GM18499 (cell line): Measurements from ENCODE around the gene CTNNA3.
"Not testable (repeated sequence)": the region's sequence is repeated elsewhere in the genome, so short reads cannot be mapped to it uniquely, and the experiment has no call there.

ENCODE experiments used
- ATAC-seq: cut with Tn5 transposase; IDR thresholded peaks from one replicate; pipeline ENCODE4 v1.9.1; 2021; ENCODE audit warnings: moderate number of reproducible peaks; ENCODE audit not compliant: insufficient read depth, unreplicated experiment

The CTNNA3 gene

DNA sequence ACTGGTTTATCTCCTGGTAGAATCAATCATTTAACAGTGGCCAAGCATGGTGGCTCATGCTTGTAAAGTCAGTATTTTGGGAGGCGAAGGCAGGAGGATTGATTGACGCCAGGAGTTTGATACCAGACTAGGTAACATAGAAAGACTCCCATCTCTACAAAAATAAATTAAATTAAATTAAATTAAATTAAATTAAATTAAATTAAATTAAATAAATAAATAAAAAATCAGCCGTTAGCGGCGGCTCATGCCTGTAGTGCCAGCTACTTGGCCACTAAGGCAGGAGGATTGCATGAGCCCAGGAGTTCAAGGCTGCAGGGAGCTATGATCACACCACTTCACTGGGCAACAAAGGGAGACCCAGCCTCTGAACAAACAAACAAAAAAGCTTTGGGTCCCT is 427.8 kb downstream of the CTNNA3 start:
- no peak for ATAC-seq

DNA sequence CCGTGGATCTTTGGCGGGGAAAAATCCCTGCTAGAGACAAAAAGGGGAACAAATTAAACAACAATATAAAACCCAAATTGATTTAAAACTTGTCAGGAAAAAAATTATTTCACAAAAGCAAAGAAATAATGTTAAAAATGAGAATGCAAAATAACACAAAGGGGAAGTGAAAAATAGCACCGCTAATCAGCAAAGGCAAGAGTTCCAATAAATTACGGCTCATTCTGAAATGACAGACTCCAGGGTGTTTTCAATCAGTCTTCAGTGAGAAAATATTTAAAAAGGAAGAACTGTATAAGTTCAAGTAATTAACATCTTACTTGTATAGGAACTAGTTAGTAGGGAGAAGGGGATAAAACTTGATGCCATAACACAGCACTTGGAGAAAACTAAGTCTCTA is 433.3 kb downstream of the CTNNA3 start:
- no peak for ATAC-seq

DNA sequence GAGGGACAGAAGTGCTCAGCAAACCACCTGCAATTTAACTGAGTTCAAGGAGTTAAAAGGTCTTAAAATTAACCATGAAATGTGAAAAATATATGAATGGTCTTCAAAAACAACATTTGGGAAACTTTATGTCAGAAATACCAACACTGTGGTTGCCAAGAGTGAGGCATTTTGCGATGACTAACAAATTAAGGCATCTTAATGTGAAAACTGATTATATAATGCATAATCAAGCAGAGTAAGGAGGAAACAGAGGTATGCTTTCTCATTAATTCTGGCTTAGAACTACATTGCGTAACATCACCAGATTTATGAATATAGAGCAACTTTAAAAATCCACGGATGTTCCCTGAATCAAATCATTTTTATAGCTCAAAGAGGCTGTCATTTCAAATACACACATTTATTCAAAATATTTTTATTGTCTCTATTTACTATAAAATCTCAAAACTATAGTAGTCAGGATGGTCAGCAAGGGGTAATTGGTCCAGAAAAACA is 434.6 kb downstream of the CTNNA3 start:
- ATAC-seq = no peak

DNA sequence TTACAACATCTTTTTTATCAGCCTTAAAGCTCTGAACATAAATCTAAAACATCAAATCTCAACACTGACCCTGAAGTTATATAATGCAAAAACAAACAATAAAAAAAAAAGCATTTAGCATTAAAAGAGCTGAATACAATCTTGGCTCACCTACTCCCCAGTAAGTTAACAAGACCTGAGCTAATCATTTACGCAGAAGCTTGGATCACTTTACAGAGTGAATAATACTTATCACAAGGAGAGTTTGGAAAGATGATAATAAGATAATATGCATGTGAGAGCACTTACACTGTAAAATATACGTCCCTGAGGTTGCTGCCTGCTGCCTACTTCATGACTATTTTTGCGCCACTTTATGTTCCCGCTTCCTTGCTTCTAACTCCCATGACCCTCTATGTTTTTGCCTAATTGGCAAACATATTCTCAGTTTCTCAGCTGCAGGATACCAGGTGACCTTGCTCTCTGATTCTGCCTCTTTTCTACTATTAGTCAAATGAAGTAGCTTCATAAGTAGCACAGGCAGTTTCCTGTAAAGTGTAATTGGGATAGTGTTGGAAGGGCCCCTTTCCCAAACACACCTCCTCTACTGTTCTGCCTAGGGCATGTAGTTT is 436.6 kb downstream of the CTNNA3 start:
- no peak for ATAC-seq

DNA sequence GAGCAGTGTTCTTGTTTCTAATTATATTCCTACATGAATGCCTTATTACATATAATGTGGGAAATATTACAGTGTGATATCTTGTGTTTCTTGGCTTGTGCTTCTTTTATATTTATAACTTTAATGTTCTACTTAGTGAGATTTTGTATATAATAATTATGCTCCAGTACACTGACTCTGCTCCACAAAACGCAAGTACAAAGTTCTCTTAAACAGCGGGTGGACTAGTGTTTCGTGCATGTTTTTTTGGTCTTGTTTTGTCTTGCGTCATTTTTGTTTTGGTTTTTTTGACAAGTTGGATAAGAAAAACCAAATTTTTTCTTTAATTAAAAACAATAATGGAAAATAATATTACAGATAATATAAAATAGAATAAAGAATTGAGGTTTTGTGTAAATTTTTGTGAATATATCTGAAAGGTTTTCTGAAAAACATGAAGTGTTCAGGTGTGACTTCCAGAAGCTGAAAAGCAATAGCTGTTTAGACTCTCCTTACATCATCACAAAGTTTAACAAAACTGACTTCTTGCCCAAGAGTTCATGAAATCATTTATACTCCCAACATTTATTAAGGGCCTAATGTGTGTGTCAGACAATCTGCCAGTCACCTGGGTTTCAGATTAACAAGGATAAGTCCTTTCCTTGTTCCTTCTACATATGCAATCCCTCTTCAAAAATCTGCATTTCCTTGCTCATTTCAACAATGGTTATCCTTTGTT is 438.4 kb downstream of the CTNNA3 start:
- ATAC-seq = no peak

DNA sequence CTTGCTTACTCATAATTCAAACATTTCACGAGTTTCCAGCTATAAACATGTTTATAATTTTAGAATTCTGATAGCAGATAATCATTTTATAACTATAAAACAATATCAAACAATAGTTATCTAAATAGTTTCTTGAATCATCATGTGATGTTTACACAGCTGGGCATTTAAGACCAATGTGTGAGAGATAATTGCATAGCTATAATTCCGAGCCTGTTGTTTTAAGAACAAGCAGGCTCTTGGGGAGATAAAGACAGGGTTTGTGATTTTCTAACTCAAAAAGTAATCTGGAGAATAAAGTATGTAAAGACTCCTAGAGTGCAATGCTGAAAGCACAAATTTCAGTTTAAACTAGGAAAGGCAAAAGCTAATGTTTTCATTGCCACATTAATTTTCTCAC is 439.0 kb downstream of the CTNNA3 start:
- ATAC-seq = no peak

DNA sequence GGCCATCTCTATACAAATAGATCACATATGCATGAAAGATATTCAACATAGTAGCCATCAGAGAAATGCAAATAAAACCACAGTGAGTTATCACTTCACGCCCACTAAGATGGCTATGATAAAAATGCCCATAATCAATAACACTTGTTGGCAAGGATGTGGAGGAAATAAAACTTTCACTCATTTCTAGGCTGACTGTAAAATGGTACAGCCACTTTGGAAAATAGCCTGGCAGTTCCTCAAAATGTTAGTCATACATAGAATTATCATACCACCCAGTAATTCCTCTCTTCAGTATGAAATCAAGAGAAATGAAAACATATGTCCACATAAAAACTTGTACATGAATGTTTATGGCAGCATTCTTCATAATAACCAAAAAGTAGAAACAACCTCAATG is 445.3 kb downstream of the CTNNA3 start:
- ATAC-seq = no peak

DNA sequence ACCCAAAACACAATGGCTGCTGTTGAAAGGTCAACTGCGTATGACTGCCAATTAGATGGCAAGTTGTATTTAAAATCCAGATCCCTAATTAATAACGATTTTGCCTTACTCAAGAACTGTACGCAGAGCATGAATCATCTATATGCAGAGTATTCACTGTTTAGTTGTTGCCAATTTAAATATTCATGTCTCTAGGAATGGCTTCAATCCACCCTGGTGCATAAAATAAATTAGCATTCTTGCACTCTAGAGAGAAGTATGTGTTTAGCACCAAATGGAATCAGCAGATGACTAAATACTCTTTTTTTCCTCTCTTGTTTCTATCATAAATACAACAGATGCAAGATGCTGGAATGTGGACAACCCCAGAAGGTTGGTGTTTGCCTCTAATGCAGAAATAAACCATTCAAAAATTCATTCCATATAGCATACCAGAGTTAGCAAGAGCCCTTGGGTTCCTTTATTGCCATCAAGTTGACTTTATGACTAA is 449.9 kb downstream of the CTNNA3 start:
- no peak for ATAC-seq

DNA sequence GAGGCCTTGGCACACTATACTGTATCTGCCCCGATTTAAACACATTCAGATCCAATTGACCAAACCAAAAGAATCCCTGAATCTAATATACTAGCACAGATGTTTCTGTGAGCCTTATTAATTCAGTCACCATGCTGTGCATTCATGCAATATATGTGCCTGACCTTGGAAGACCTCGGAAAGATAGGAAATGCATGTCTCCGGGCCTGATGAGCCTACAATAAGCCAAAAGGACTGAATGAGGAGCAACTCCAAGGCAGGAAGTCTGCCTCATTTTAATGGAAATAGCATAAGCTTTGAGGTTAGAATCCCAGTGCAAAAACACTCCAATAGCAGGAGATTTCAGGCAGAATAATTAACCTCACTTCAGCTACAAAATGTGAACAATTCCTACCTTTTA is 453.5 kb downstream of the CTNNA3 start:
- ATAC-seq = no peak

DNA sequence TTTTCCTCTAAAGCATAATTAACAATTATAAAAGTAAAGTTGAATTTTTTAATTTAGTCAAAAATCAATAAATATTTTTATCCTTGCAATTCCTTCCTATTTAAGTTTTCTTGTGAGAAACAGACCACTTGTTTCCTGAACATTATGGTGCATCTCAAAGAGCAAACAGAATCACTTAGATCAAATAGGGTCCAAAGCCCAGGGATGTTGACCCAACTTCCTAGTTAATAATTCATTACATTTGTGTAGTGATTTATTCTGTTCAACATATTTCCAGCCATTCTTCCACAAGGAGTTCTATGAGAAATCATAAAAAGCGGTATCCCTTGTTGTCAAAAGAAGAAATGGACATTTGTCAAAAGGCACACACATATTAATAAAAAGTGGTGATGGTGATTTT is 454.5 kb downstream of the CTNNA3 start:
- no peak for ATAC-seq

DNA sequence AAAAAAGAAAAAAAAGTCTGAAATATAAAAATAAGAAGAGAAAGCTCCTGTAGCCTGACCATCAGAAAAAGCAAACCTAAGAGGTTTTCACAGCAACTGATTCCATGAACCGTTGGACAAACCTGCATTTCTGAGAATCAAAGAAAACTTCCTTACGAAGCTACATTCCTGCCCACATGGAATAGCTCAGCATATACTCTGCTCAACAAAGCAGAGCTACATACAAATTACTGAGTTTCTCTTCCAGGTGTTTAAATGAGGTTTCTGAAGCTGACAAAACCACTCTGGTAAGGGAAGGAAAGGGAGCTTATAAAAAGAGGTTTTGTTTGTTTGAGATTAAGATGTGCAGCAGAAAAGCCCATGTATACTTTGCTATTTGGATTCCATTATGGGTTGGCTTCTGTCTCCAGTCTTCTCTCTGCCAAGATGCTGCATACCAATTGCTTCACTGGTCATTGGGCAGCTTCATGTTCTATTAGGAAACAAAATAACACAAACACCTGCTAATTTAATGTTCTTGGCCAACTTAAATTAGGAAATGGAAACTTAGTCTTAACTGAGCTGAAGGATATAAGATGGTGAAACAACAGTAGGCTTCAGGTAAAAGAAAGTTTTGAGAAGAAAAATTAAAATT is 456.0 kb downstream of the CTNNA3 start:
- no peak for ATAC-seq

DNA sequence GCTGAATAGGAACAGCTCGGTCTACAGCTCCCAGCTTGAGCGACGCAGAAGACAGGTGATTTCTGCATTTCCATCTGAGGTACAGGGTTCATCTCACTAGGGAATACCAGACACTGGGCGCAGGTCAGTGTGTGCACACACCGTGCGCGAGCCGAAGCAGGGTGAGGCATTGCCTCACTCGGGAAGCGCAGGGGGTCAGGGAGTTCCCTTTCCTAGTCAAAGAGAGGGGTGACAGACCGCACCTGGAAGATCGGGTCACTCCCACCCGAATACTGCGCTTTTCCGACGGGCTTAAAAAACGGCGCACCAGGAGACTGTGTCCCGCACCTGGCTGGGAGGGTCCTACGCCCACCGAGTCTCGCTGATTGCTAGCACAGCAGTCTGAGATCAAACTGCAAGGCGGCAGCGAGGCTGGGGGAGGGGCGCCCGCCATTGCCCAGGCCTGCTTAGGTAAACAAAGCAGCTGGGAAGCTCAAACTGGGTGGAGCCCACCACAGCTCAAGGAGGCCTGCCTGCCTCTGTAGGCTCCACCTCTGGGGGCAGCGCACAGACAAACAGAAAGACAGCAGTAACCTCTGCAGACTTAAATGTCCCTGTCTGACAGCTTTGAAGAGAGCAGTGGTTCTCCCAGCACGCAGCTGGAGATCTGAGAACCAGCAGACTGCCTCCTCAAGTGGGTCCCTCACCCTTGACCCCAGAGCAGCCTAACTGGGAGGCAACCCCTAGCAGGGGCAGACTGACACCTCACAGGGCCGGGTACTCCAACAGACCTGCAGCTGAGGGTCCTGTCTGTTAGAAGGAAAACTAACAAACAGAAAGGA is 465.1 kb downstream of the CTNNA3 start:
- not testable (repeated sequence) for ATAC-seq

DNA sequence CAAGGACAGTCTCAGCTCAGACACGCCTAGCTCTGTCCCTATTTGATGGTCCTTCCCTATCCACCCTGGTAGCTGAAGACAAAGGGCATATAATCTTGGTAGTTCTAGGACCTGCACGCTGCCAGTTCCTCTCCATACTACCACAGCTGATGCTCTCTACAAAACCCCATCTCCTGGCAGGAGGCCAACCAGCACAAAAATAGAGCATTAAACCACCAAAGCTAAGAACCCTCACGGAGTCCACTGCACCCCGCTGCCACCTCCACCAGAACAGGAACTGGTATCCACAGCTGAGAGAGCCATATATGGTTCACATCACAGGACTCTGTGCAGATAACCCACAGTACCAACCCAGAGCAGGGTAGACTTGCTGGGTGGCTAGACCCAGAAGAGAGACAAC is 470.8 kb downstream of the CTNNA3 start:
- ATAC-seq = no peak

DNA sequence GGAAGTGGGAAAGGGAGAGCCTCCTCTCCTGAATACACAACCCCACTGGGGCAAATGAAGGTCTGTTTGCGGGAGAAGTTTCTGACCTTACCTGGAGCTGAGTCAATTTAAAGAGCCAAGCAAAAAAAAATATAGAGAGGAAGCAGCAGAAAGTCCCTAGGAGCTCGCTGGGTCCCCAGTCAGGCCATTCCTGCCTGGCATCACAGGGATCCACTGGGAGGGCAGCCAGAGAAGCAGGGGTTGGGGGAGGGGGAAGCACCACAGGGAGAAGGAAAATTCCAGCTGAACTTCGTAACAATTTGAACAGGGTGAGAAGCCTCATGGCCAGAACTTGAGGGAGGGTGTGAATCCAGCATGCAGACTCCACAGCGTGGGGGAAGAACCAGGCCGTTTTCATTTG is 471.4 kb downstream of the CTNNA3 start:
- ATAC-seq = no peak

DNA sequence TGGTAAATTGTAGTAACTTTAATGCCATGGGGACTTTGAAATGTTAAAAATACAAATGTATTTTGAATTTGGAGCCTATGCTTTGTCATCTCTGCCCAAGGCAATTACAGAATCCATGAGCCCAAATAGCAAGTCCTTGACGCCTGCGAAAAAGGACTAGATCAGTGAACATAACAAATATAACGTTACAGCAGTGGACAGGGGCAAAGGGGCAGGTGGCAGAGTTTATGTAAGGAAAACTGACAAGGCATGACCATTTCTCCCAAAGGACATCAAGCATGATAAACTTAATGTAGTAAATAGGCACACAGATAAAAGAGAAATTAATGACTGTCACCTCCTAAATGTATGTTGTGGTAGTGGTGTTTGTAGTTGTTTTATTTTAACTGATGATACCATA is 473.1 kb downstream of the CTNNA3 start:
- ATAC-seq = no peak

DNA sequence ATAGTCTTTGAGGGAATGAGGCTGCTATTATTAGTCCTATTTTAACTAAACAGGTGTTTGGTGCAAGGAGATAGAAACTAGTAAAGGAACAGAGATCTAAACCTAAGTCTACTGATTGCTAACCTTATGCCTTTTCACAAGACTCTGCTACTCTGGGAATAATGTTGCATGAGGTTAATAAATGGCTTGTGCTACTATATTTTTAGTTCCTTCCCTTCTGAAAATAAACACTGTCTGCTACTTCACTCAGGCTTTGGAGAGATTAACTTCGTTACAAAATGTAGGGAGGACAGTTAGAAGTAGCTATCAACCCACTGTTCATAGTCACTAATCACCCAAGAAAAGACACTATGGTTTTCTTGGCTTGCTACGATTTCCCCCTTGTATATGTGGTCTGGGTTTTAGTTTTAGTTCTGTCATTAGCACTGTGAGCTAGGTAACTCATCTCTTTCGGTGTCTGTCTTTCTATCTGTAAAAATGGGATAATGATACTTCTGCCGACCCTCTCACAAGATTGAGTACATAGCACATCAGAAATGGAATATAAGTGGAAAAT is 474.0 kb downstream of the CTNNA3 start:
- ATAC-seq = no peak

DNA sequence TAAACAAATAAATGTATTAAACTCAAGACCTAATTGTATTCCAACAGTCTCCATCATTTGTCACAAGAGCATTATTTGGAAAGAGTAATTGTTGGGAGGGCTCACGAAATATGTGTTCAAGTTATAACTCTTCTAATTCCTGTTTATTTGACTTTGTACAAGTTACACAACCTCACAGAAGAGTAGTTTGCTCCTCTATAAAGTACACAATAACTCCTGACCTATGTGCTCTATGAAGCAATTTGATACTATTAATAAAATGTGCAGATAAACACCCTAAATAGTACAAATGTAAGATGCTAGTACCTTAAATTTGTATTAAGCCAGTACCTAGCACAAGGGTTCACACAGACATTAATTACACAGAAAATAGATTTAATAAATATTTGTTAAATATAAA is 484.3 kb downstream of the CTNNA3 start:
- ATAC-seq = no peak

DNA sequence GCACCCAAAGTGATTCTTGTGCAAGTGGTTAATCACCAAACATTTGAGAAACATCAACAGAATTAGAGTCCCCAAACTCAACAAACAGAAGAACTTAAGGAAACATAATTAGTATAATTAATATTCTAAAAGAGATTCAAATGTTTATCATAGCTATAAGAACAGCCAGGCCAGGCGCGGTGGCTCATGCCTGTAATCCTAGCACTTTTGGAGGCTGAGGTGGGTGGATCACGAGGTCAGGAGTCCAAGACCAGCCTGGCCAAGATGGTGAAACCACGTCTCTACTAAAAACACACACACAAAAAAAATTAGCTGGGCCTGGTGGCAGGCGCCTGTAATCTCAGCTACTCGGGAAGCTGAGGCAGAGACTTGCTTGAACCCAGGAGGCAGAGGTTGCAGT is 488.1 kb downstream of the CTNNA3 start:
- ATAC-seq = not testable (repeated sequence)

DNA sequence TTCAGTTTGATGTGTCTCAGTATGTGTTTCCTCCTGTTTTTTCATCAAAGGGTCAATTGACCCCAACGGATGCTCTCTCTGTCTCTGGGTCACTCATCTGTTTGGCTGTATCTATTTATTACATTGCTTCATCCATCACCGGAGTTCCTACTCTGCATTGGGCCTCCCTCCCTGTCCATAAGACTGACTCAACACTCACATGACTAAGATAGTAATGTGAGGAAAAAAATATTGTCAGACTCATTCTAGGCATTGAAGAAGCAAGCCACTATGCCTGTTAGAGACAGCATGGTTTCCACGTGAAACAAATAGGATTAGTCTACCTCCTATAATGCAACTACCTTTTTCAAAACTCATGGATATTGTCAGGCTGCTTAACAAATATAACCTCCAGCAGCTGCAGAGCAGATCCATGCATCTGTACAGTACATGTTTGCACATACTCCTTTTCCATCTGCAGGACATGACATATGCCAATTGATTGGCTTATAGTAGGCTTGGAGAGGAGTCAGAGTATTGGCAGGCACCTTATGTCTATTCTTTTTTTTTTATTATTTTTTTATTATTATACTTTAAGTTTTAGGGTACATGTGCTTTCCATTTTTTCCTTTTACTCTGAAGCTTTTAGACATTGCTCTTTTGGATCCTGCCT is 495.0 kb downstream of the CTNNA3 start:
- no peak for ATAC-seq

DNA sequence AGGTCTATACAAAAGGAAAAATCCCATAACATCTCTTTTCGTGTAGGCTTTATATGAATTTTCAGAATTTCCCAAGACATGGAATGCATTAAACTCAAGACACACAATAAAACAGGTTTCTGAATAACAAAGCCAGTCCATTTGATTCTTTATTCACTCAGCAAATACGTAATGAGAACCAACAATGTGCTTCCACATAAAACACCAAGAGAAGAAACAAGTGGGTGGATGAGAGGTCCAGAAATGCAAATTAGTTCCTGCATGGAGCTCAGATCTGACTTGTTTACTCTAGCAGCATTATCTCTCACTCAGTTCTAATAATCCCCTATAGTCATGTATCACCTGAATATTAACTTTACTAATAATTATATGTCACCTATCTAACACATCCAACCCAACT is 520.6 kb downstream of the CTNNA3 start:
- no peak for ATAC-seq
